NT2/D1 (cell line): ENCODE measurements around the gene GK.

Experiments used
- SUZ12 ChIP-seq: IDR thresholded peaks from 2 replicates; pipeline ENCODE4 v1.6.1; 2011; ENCODE audit not compliant: insufficient read length, insufficient read depth; ENCODE audit errors: extremely low read depth
- YY1 ChIP-seq: IDR thresholded peaks from 2 replicates; pipeline ENCODE4 v1.6.1; 2011; ENCODE audit not compliant: insufficient read length, insufficient read depth
- ZNF274 ChIP-seq: IDR thresholded peaks from 2 replicates; pipeline ENCODE4 v1.6.1; 2011; ENCODE audit warnings: mild to moderate bottlenecking, low read depth, low read length

GRCh38 chrX:30674799-30675198, 21.6 kb downstream of the GK start:
- TF ChIP-seq YY1 (no peak), ZNF274 (no peak), SUZ12 (no peak)
